Stimulated activated CD8-positive, alpha-beta memory T cell treated with anti-CD3 and anti-CD28 coated beads, Interleukin-7, amount 100 ng/mL, for 48 hours (primary cell): ENCODE measurements around the gene TECTA.
"Not testable (repeated sequence)": the region's sequence is repeated elsewhere in the genome, so short reads cannot be mapped to it uniquely, and the experiment has no call there.

Experiments used
- DNase-seq, 2 donors: peaks; one replicate each; pipeline ENCODE4 v3.0.0-alpha.2; 2020; ENCODE audit warnings: low read depth in 1 of 2; ENCODE audit errors: extremely low read depth in 1 of 2

The TECTA gene

DNA sequence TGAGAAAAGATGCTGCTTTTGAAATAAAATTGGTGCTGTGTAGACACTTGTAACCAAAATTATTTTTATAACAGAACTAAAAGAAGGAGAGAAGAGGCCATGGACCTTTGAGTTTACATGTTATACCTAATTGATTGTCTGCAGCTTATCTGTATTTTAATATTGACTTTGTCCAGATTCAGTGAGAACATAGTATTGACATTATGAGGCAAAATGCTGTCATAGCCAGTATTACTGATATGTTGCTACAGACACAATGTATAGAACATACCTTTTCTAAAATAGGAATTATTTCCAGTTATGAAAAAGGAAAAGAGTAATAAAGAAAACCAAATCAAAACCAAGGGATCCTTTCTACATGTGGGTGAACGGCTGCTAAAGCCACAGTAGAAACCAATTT lies 11.5 kb upstream of the TECTA start:
- no peak for DNase-seq

DNA sequence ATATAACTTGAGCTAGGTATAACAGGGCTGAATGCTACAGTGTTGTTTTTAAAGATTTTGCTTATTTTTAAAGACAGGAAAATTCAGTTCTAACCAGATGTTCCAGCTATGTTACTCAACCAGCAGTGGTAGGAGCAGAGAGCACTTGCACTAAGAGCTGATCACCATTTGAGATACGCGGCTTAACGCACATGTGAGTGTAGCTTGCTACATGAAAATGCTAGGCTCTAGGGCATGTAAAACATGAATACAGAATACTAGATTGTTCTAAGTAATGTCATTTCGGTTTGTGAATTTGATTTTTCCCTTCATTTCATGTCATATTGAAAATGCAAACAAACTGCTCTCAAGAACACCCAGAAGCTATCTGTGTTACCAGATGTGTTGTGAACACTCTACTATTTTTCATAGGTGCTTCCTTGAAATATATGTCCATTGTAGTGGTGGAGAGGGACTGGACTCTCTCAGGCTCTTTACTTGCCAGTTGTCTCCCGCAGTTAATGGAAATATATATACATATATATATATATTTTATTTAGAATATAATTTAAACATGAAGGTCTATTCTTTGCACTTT lies 10.8 kb upstream of the TECTA start:
- no peak for DNase-seq

DNA sequence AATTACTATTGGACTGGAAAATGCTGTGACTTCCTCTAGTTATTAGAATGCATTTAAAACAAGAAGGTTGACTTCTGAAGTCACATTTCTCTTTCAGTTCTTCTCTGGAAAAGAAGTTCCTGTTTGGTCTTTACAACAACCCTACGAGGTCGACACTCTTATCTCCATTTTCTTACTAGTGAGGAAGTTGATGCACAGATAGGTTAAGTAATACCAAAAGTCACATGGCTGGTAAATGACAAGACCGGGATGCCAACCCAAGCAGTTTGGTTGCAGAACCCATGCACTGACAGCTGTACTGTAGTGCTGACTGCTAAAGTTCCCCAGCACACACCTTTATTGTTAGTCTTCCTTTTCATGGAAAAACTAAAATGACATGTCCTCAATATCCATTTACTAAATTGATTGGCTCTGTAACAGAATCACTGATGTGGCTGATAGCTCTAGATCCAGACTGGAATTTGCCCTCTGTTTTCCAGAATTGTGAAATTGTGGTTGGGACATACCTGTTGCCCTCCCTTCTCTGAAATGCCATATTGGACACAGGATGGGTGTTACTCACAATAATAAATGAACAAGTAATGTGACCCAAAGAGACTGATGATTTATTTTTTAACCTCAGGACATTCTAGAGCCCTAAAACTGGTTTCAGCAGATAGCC lies 9.4 kb upstream of the TECTA start:
- DNase-seq: no peak

DNA sequence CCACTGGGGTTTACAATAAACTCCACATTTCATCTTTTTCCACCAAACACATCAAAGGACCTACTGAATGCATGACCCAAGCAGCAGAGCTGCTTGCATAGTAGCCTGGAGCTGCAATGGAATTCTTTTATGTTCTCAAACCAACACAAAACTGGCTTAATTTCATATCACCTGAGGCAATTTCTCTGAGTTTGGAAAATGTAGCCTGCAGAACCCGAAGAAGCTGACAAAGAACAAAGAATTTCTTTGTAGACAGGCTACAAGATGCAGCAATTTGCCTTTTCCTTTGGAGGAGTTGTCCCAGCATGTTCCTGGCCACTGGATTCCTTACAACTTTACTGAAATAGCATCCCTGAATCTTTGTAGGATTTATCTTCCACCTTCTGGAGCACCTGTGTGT lies 5.5 kb upstream of the TECTA start:
- no peak for DNase-seq

DNA sequence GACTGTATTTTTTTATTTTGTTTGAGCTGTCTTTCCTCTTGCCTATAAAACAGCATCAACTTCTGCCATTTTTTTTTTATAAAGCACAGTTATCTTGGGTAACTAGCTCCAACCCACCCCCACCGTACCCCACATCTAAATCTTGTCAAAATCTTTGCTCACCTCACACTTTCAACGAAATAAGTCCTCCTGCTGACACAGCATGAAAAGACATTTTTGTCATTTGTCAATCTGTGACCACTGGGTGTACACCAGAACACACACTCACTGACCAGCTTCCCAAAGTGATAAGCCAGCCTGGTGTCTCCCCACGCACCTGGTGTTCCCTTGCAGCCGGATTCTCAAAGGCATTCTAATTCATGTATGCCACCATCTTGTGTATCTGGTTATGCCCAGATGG lies 1.7 kb upstream of the TECTA start:
- DNase-seq: no peak

DNA sequence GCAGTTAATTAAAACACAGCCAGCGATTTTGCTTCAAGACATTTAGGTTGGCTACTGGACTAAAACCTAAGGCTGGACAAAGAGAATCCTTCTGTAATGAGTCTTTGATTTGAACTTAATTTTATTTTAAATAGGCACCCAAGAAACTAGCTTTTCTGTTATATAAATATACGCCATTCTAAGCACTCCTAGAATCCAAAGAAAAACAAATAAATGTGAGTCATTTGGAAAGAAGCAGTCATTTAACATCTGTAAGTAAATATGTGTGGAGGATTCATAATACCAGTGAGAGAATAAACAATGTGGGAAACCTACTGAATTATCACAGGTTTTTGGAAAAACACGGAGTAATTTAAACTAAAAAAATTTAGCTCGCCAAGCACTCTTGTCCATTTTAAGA lies 1.2 kb upstream of the TECTA start:
- no peak for DNase-seq

DNA sequence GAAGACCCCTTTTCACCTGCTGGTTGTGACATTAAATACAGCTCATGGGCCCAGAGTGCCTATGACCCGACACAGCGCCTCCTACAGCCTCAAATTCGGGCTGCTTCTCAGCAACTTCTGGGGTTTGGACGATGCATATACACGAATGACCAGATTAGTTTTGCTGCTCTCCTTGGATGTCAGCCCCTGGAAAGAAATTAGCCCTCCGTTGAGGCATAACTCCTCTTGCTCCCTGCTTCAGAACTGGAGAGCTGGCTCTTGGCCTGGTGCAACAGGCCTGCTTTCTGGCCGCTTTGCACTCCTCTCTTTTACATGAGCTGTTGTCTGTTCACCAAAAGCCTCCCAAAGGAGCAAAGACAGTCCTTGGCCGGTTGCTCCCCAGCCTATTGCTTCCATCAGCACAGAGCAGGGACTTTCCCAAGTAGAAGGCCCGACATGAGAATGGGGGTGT lies 3.3 kb downstream of the TECTA start:
- DNase-seq: no peak

DNA sequence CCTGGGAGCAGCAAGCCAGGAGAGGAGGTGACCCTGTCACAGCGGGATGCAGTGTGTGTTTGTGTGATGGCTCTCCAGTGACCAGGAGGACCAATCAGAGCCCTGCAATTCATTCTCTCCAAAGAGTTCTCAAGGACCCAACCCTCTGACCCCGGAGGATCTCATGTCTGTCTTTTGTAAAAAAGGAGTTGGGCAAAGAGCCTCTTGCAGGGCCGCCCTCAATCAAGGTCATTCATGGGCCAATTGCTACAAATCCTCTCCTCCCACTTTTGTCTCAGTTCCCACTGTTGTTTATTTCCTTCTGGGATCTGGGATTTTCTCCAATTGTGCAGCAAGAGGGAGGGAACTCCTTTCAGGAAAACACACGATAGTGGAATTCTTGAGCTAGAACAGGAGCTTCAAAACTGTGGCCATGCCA lies 4.0 kb downstream of the TECTA start:
- DNase-seq: no peak

DNA sequence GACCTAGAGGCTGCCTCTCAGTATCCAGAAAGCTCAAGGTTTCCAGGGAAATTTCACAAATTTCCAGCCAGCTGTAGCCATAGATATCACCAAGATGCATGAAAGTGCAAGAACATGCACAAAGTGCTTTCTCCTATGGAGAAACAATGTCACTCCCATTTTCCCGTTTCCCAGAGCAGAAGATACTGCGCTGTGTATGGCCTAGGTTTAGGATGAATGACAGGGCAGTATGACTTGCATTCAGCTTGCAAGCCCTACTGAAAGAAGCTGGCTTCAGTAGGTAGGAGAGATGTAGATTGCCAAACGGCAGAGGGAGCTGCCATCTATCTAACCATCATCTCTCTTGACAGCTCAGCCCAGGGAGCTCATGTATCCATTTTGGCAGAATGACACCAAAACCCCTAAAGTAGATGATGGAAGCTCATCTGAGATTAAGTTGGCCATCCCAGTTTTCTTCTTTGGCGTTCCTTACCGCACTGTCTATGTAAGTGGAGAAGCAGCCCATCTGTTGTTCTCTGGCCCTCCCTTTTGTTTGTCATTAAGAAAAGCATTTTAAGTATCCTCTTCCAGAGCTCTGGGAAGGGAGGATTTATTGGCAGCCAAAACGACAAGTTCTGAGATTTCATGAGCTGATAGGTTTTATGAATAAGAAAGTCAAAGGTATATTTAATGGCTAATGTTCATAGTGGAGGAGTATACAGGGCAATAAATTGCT lies 4.6 kb downstream of the TECTA start:
- DNase-seq: no peak

DNA sequence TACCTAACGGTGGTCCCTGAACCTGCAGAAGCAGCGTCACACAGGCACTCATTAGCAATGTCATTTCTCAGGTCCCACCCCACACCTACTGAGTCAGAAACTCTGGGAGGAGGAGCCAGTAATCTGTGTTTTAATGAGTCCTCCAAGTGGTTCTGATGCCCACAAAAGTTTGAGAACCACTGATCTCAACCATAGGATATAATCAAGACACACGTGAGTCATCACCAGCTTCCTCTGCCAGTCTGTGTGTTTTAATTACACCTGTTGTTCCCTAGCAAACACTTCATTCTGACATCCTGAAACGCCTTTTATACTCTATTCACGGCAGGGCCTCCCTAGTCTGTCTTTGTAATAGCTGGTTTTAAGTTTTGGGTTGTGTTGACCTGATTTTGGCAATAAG lies 5.8 kb downstream of the TECTA start:
- DNase-seq: no peak

DNA sequence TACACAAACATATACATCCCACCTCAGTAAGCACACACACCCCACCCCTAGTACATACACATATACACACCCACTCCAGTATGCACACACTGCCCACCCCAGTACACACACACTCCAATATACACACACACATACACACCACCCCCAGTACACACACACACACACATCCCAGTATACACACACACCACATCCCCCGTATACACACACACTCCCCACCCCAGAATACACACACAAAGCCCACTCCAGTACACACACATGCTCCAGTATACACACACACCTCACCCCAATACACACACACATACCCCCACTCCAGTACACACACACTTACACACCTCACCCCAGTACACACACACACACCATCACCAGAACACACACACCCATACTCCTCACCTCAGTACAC lies 7.4 kb downstream of the TECTA start:
- no peak for DNase-seq

DNA sequence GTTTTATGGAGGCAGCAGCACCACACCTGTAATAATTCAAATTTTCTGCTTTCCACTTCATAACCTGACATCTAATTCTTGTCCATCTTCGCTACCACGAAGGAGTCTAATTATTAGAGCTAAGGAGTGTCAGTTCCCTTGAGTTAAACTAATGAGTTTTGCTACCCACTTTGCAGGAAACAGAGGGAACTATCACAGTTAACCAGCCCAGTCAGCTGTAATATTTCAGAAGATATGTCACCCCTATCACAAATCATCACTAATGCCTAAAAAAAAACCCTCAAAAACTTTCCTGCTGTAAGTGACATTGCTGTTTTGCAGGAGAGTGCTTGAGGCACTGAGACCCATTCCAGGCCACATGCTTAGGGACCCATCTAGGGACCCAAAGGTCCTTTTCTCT lies 8.4 kb downstream of the TECTA start:
- DNase-seq: no peak

DNA sequence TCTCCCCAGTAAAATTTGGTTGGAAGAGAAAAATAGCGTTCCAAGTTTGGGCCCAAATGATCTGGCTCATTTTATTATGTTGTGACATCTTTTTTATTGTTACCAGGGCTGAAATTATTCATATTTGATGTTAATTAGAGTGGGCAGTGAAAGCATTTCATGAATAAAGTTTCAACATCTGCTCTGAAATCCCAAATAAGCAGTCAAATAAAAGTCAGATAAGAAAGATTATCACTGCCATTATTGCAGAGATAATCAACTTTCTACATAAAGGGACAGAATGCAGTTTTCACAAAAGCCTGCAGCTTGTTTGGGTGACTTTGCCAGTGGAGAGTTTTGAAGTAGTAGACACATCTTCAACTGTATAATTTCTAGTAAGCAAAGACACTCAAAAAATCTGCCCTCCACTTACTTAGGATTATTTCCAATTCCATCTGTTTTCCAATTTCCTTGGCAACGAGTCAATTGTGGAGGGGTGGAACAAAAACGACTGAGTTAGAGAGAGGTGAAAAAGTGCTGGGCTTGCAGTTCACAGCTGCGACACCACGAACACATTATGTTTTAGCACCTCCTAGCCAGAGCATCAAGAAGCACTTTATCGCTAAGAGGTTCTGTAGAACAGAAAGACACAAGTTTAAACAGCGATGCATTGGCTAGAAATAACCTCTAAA lies 9.0 kb downstream of the TECTA start:
- DNase-seq: no peak

DNA sequence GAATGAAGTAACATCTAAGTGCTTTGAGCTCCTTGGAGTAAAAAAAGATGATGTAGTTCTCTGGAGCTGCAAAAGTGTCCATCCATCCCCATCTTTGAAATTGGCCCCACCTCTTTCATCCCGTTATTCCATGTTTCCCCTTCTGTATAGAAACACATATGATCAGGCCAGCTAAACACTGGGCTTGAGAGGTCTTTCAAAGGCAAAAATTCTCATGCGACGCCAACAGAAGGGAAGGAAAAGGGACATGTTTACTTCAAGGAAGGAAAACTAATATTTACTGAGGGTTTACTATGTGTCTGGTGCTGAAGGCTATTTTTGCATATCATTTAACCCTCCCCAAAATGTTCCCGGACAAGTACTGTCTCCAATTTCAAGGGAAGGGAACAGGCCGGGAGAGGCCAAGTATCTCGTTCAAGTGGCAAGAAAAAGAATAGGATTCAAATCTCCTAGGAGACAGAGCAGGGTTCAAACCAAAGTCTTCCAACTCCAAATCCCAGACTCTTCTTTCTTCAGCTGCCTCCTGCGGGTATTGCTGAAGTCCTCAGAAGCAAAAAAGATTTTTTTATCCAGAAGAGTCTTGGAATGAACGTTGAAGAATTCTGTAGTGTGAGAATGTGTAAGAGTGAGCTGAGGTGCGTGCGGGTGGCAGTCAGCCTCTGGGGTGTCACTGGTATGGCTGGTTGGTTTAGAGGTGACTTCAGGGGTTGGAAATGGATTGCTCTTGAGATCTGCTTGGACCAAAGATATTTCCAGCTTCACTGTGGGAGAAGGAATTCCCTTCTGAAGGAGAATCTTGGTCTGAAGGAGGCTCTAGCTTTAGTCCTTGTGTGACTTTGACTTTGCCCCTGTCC lies 10.1 kb downstream of the TECTA start:
- no peak for DNase-seq

DNA sequence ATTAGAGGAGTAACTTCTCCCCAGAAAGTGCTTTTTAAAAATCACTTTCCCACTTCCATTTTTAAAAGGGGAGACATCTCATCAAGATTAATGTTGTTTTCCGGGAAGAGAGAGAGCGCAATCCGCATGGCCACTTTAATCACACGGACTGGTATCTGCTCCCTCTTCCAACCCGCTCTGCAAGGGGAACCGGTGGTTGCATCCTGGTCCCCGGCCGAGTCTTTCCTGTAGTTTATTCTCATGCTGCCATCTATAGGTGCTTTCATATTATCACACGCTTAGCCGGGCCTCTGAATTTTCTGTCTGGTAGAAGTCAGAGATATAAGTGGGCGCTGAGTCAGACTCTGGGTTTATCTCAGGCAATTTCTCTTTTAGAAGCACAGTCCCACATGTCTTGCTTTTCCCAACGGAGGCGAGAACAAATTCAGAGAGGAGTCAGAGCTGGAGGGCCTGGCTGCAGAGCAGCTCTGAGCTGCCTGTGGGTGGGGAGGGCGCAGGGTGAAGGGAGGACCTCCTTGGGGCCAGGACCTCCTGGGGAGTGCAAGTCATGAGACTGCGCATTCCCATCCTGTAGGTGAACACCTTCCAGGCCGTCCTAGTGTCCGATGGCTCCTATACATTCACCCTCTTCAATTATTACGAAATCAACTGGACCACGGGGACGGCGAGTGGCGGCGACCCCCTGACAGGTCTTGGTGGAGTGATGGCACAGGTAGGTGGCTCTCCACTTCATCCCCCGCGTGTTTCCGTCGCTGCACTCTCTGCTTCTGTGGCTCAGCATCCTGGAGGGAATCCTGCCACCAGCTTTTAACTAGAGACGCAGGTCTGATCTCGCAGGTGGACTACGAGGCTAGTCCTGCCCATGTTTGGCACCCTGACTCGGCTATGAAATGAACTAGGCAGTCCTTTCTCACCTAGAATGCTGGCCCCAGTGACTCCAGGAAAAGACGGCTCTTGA lies 11.7 kb downstream of the TECTA start:
- peak; percentile 5 to 20 for DNase-seq

DNA sequence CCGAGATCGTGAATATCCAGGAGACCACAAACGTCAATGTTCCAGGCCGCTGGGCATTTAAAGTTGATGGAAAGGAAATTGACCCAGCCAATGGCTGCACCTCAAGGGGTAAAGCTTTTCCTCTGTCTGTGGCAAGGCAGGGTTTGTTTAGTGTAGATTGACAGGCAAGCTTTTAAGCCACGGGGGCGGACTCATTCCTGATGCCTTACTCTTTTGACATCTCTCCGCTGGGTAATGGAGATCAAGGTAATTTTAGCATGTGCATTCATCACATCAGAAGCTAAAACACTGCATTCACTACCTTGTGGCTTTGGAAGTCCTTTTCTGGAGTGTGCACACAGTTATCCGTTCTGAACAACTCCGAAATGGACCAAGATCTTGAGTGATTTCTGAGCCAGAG lies 12.6 kb downstream of the TECTA start:
- no peak for DNase-seq

DNA sequence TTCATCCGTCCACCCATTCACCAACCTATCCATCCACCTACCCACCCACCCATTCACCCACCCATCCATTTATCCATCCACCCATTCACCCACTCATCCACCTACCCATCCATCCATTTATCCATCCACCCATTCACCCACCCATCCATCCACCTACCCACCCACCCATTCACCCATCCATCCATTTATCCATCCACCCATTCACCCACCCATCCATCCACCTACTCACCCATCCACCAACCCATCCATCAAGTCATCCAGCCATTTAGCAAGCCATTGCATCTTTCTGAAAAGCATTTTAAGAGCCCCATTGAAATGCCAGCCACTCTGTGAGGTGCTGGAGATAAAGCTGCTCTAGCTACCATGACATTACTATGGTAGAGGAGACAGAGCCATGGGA lies 14.0 kb downstream of the TECTA start:
- DNase-seq: not testable (repeated sequence)

DNA sequence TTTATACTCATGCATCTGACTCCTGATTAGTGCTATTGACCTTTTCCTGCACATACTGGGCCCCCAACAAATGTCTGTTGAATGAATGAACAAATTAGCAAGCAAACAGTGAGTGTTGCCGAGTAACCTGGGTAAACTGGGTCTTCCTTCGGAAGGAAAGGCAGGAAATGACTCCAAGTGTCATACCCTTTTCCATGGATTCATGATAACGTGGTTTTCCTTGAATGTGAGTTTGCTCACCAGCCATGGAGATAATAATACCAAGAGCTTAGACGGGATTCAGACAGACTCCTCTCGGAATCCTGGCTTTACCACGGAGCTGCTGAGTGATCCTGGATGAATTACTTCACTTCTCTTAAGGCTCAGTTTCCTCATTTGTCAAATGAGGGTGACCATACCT lies 16.7 kb downstream of the TECTA start:
- DNase-seq: no peak

DNA sequence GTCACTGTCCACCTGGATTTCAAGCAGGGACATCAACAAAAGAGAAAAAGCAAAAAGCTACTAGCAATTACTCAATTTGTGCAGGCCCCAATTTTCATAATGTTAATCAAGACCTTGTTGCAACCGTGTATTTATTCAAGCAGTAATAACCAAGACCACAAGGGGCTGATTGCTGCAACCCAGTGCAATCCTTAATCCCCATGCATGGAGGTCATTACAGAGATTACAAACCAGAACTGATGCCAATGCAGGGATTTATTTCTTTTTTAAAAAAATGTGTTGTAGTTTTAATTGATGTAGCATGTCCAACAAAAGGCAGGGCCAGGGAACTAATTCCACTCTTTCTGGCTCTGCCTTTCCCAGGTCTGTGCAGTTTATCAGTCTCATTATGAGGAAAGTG lies 18.4 kb downstream of the TECTA start:
- DNase-seq: no peak

DNA sequence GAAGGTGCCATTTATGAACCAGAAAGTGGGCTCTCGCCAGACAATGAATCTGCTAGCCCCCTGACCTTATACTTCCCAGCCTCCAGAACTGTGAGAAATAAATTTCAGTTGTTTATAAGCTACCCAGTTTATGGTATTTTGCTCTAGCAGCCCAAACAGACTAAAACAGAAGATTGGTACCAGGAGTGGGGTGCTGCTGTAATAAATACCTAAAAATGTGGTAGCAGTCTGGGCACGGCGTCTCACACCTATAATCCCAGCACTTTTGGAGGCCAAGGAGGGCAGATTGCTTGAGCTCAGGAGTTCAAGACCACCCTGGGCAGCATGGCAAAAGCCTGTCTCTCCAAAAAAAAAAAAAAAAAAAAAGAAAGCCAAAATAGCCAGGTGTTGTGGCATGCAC lies 21.3 kb downstream of the TECTA start:
- DNase-seq: no peak
